CD4-positive, alpha-beta T cell (primary cell): ENCODE data around the gene GTSE1. TPM values are rescaled to one million over a fixed set of nuclear protein-coding genes. Genes with fewer than 3 reads are reported as not detected.

Experiments used
- ATAC-seq: fragments of 200-7000 bp; cut with Tn5 transposase; one replicate; pipeline ENCODE4 v1.10.0; 2022; ENCODE audit warnings: mild to moderate bottlenecking; ENCODE audit not compliant: poor library complexity
- CTCF ChIA-PET: fragments of 350-600 bp; sonication (Branson Sonifier 250); formaldehyde crosslinking; loops from one replicate; lab custom pipeline; 2021; ENCODE audit warnings: antibody characterized with exemption, inconsistent platforms; lab: Charles Lee
- POLR2A ChIA-PET: fragments of 350-600 bp; sonication (Branson Sonifier 250); formaldehyde crosslinking; loops from one replicate; lab custom pipeline; 2021; ENCODE audit warnings: antibody characterized with exemption, inconsistent platforms; lab: Charles Lee
- DNase-seq, 14 experiments: peaks; one replicate each; pipeline ENCODE4 v3.0.0-alpha.2; 2013 to 2020; ENCODE audit warnings: mixed read lengths in 2 of 14
- H3K27ac ChIP-seq, 2 donors: one replicate each; pipeline versions ENCODE4 v1.5.1 to v1.7.0; 2013; ENCODE audit warnings: low read length in 2 of 2, low read depth in 1 of 2, mild to moderate bottlenecking in 1 of 2
- H3K27me3 ChIP-seq, 2 experiments: 1 replicate in 1 of 2; 2 replicates in 1 of 2; pipeline versions ENCODE4 v1.6.1 to v1.7.0; 2013; ENCODE audit warnings: low read length in 2 of 2, control low read depth in 1 of 2, mild to moderate bottlenecking in 1 of 2, moderate library complexity in 1 of 2; ENCODE audit not compliant: insufficient read depth in 2 of 2, control insufficient read depth in 1 of 2
- H3K36me3 ChIP-seq: one replicate; pipeline ENCODE4 v1.6.1; 2013; ENCODE audit warnings: low read length, control low read depth; ENCODE audit not compliant: insufficient read depth
- H3K4me1 ChIP-seq: one replicate; pipeline ENCODE4 v1.6.1; 2013; ENCODE audit warnings: low read length, control low read depth; ENCODE audit not compliant: insufficient read depth
- H3K4me3 ChIP-seq: one replicate; pipeline ENCODE4 v1.5.1; 2013; ENCODE audit warnings: mild to moderate bottlenecking, low read length, moderate library complexity
- H3K9me3 ChIP-seq, 2 experiments: 1 replicate in 1 of 2; 2 replicates in 1 of 2; pipeline versions ENCODE4 v1.6.1 to v1.7.0; 2013; ENCODE audit warnings: low read length in 2 of 2, mild to moderate bottlenecking in 2 of 2, control low read depth in 1 of 2, moderate library complexity in 1 of 2; ENCODE audit not compliant: control insufficient read depth in 1 of 2, insufficient read depth in 1 of 2
- H3K27ac Mint-ChIP-seq: one replicate; pipeline ENCODE4 v1.8.0; 2020; ENCODE audit warnings: mixed read lengths
- H3K27me3 Mint-ChIP-seq: one replicate; pipeline ENCODE4 v1.8.0; 2021; ENCODE audit warnings: mixed read lengths
- H3K36me3 Mint-ChIP-seq: one replicate; pipeline ENCODE4 v1.8.0; 2021; ENCODE audit warnings: low read depth, mixed read lengths
- H3K4me1 Mint-ChIP-seq: one replicate; pipeline ENCODE4 v1.8.0; 2021; ENCODE audit warnings: low read depth, mixed read lengths
- H3K4me3 Mint-ChIP-seq: one replicate; pipeline ENCODE4 v1.8.0; 2020; ENCODE audit warnings: mild to moderate bottlenecking, mixed read lengths
- H3K9me3 Mint-ChIP-seq: one replicate; pipeline ENCODE4 v1.8.0; 2020; ENCODE audit warnings: mixed read lengths
- intact Hi-C, 2 experiments: fragments of 100-400 bp; cut with DNase I in 1 of 2; cut with micrococcal nuclease in 1 of 2; formaldehyde crosslinking; loops; one replicate each; pipeline versions ENCODE4 v1.15.1 to v1.9.0; 2023 to 2025; cut with DNase I, micrococcal nuclease
- total RNA-seq, 174 experiments: library from RNA in 2 of 174; stranded (reverse) in 2 of 174; gene quantifications; one replicate each; pipeline ENCODE4 v1.2.3 and lab custom pipeline; 2021 to 2026
- TF ChIP-seq, protein P1 (sequence below): fragments of 200-600 bp; IDR thresholded peaks from one replicate; pipeline ENCODE4 v1.8.0; 2022; ENCODE audit warnings: antibody characterized with exemption, mild to moderate bottlenecking

The GTSE1 gene
- total RNA-seq, 2 experiments from 2014 or later: 0.14 to 0.89 TPM

DNA sequence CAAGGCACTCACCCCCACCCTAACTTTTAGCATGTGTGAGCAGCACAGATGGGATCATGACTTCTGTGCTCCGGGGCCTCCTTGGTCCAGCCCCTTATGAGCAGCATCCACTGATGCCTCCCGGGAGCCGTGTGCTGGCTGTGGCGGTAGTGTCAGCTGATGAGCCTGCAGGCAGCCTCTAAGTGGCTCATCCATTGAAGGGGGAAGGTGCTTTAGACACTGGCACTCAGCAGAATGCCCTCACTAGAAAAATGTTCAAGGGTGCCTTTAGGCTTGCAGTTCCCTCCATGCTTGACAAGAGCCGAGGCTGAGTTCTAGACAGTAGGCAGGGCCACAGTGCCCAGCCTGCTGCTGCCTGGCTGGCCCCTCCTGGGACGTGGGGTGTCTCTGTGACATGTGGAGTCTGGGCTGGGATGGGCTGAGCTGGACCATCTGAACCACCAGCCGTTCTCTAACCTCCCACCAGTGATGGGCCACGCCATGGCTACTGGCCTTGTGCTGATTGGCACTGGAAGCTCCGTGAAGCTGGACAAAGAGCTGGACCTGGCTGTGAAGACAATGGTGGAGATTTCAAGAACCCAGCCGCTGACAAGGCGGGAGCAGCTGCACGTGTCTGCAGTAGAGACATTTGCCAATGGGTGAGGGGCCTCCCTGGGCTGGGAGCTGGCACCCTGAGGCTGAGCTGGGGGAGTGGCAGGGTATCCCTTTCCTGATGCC lies 23.1 kb upstream of the GTSE1 start:
- H3K4me1 Mint-ChIP-seq: peaks cover 12% of the 10 kb centered on the region

DNA sequence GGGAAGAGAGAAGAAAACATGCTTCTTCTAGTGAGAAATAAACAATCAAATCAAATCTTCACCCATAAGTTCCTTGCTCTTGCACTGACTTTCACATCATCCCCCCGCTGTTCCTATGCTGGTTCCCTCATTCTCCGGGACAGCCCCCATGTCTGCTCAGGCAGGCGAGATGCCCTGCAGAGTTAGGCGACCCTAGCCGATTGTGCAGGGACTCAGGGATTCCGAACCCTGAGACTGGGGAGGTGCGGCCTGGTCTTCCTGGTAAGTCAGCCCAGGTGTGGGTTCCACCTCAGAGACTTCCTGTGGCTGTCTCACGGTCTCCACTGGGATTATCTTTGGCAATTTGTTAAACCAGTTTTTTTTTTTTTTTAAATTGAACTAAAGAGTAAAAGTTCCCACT lies 22.3 kb upstream of the GTSE1 start:
- no peak overlapping the region for H3K27ac Mint-ChIP-seq
- DNase-seq (no peak), ATAC-seq (no peak)
- no peaks in the 10 kb centered on the region for H3K9me3 ChIP-seq
- TF ChIP-seq, protein P1, sequence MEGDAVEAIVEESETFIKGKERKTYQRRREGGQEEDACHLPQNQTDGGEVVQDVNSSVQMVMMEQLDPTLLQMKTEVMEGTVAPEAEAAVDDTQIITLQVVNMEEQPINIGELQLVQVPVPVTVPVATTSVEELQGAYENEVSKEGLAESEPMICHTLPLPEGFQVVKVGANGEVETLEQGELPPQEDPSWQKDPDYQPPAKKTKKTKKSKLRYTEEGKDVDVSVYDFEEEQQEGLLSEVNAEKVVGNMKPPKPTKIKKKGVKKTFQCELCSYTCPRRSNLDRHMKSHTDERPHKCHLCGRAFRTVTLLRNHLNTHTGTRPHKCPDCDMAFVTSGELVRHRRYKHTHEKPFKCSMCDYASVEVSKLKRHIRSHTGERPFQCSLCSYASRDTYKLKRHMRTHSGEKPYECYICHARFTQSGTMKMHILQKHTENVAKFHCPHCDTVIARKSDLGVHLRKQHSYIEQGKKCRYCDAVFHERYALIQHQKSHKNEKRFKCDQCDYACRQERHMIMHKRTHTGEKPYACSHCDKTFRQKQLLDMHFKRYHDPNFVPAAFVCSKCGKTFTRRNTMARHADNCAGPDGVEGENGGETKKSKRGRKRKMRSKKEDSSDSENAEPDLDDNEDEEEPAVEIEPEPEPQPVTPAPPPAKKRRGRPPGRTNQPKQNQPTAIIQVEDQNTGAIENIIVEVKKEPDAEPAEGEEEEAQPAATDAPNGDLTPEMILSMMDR: no peak
- ChIA-PET POLR2A (no interaction called here), CTCF (no interaction called here)
- H3K27ac ChIP-seq: no peak overlapping the region
- peaks cover 9% of the 10 kb centered on the region for H3K4me1 Mint-ChIP-seq
- no peak overlapping the region for H3K4me3 ChIP-seq
- peaks cover 6% of the 10 kb centered on the region for H3K36me3 Mint-ChIP-seq
- intact Hi-C loops: no loop called here
- no peaks in the 10 kb centered on the region for H3K9me3 Mint-ChIP-seq
- peaks cover 21% of the 10 kb centered on the region for H3K36me3 ChIP-seq
- H3K27me3 ChIP-seq: no peaks in the 10 kb centered on the region
- H3K4me1 ChIP-seq: no peaks in the 10 kb centered on the region
- H3K4me3 Mint-ChIP-seq: no peak overlapping the region
- H3K27me3 Mint-ChIP-seq: no peaks in the 10 kb centered on the region

More for the DNA sequence above, 23.1 kb upstream of the GTSE1 start:
- TF ChIP-seq, protein P1: no peak
- Histone ChIP-seq H3K9me3 (no peaks in the 10 kb centered on the region), H3K36me3 (peaks cover 14% of the 10 kb centered on the region), H3K27ac (no peak overlapping the region), H3K4me3 (no peak overlapping the region), H3K4me1 (peaks cover 6% of the 10 kb centered on the region), H3K27me3 (no peaks in the 10 kb centered on the region)
- Mint-ChIP-seq H3K4me3 (no peak overlapping the region), H3K27ac (no peak overlapping the region), H3K9me3 (no peaks in the 10 kb centered on the region), H3K27me3 (no peaks in the 10 kb centered on the region), H3K36me3 (peaks cover 6% of the 10 kb centered on the region)
- ChIA-PET POLR2A (no interaction called here), CTCF (no interaction called here)
- no peak for ATAC-seq
- intact Hi-C loops: no loop called here
- DNase-seq: no peak

DNA sequence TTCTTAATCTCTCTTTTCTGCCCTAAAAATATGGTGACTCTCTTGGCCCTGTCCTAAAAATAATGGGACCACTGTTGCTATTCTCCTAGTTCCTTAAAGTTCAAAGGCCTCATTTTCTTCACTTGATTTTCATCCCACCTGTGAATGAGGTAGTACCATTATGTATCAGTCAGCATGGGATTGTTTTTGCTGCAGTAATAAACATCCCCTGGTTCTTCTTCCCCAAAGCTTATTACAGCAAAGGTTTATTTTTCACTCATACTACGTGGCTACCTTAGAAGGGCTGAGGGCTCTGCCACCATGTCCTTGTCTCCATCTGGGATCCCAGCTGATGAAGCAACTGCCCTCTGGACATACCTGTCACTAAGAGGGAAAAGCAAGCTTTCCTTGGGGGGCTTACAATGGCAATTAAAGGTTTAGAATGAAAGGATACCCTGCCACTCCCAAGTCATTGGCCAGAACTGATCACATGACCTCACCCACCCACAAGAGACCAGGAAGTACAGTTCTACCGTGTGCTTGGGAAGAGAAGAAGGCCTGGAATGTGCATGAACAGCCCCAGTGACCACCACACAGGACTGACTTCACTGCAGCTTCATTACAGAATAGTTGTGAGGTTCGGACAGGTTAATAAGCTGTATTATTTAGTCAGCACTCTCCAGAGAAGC lies 21.1 kb upstream of the GTSE1 start:
- no peaks in the 10 kb centered on the region for H3K4me1 Mint-ChIP-seq
- ChIA-PET CTCF (no interaction called here), POLR2A (no interaction called here)
- no peak overlapping the region for H3K4me3 ChIP-seq
- H3K9me3 Mint-ChIP-seq: no peaks in the 10 kb centered on the region
- no peaks in the 10 kb centered on the region for H3K9me3 ChIP-seq
- intact Hi-C loops: no loop called here
- no peak for ATAC-seq
- TF ChIP-seq, protein P1: no peak
- no peak for DNase-seq
- H3K4me1 ChIP-seq: peaks cover 5% of the 10 kb centered on the region
- H3K4me3 Mint-ChIP-seq: no peak overlapping the region
- no peaks in the 10 kb centered on the region for H3K27me3 Mint-ChIP-seq
- H3K27me3 ChIP-seq: no peaks in the 10 kb centered on the region
- H3K36me3 Mint-ChIP-seq: peaks cover 8% of the 10 kb centered on the region
- no peak overlapping the region for H3K27ac Mint-ChIP-seq
- no peak overlapping the region for H3K27ac ChIP-seq
- H3K36me3 ChIP-seq: peaks cover 24% of the 10 kb centered on the region
